Hepatocyte (in vitro differentiated cells): ENCODE results near the gene ATOH8. TPM values are rescaled to one million over a fixed set of nuclear protein-coding genes. Genes with fewer than 3 reads are reported as not detected.

Experiments used
- DNase-seq: peaks from one replicate; pipeline ENCODE4 v3.0.0-alpha.2; 2016; ENCODE audit warnings: low spot score
- H2AFZ ChIP-seq: fragments of 200-600 bp; sonication (generic); 2 replicates; pipeline ENCODE4 v1.6.0; 2016; ENCODE audit warnings: antibody characterized with exemption, mild to moderate bottlenecking
- H3K27ac ChIP-seq: fragments of 200-600 bp; sonication (generic); 2 replicates; pipeline ENCODE4 v1.5.1; 2016; ENCODE audit warnings: mild to moderate bottlenecking
- H3K27me3 ChIP-seq: fragments of 200-600 bp; sonication (generic); 2 replicates; pipeline ENCODE4 v1.6.1; 2016
- H3K36me3 ChIP-seq: fragments of 200-600 bp; sonication (generic); replicated peaks from 2 replicates; pipeline ENCODE4 v1.5.1; 2016; ENCODE audit warnings: low read depth; ENCODE audit not compliant: insufficient read depth
- H3K4me1 ChIP-seq: fragments of 200-600 bp; sonication (generic); 2 replicates; pipeline ENCODE4 v1.5.1; 2016; ENCODE audit warnings: mild to moderate bottlenecking, moderate library complexity; ENCODE audit not compliant: insufficient read depth
- H3K4me2 ChIP-seq: fragments of 200-600 bp; sonication (generic); 2 replicates; pipeline ENCODE4 v1.6.0; 2016
- H3K4me3 ChIP-seq: fragments of 200-600 bp; sonication (generic); 2 replicates; pipeline ENCODE4 v1.5.1; 2016; ENCODE audit warnings: mild to moderate bottlenecking
- H3K79me2 ChIP-seq: fragments of 200-600 bp; sonication (generic); 2 replicates; pipeline ENCODE4 v1.6.0; 2017; ENCODE audit warnings: mild to moderate bottlenecking
- H3K9me2 ChIP-seq: fragments of 200-600 bp; sonication (generic); replicated peaks from 2 replicates; pipeline ENCODE4 v1.6.0; 2017; ENCODE audit warnings: mild to moderate bottlenecking; ENCODE audit not compliant: insufficient read depth
- H3K9me3 ChIP-seq: fragments of 200-600 bp; sonication (generic); 2 replicates; pipeline ENCODE4 v1.5.1; 2016; ENCODE audit warnings: low read depth, mild to moderate bottlenecking
- H4K20me1 ChIP-seq: fragments of 200-600 bp; sonication (generic); 2 replicates; pipeline ENCODE4 v1.6.0; 2016; ENCODE audit warnings: mild to moderate bottlenecking; ENCODE audit not compliant: insufficient read depth, poor library complexity, severe bottlenecking
- CTCF ChIP-seq: fragments of 200-600 bp; sonication (generic); IDR thresholded peaks from 2 replicates; pipeline ENCODE4 v1.5.1; 2016; ENCODE audit warnings: antibody characterized with exemption, mild to moderate bottlenecking; ENCODE audit not compliant: poor library complexity
- EZH2 ChIP-seq: fragments of 200-600 bp; sonication (generic); IDR thresholded peaks from 2 replicates; pipeline ENCODE4 v1.6.1; 2016; ENCODE audit warnings: antibody characterized with exemption, mild to moderate bottlenecking, borderline replicate concordance
- EZH2phosphoT487 ChIP-seq: fragments of 200-600 bp; sonication (generic); IDR thresholded peaks from one replicate; pipeline ENCODE4 v1.6.1; 2018; ENCODE audit warnings: antibody characterized with exemption, mild to moderate bottlenecking, low read depth, moderate library complexity; ENCODE audit not compliant: unreplicated experiment, severe bottlenecking
- WGBS: methylation state at CpG from one replicate; pipeline ENCODE4 v1.1.6; 2016; ENCODE audit warnings: low lambda C conversion rate; ENCODE audit errors: missing lambda C conversion rate; 5-methylcytosine and 5-hydroxymethylcytosine counted together
- polyA plus RNA-seq: library from polyadenylated mRNA; unstranded; fragments of >200 nt; fragmentation: Nextera tagmentation; extraction: Ambion mirVana; gene quantifications from 2 replicates; pipeline ENCODE4 v1.2.1, GENCODE V29; 2016
- total RNA-seq: library from RNA; depleted of rRNA; stranded (reverse); fragments of >200 nt; gene quantifications from 2 replicates; pipeline ENCODE4 v1.2.3, GENCODE V29; 2014

Gene ATOH8
- total and polyA plus RNA-seq, 2 experiments from 2014 or later: 1.3 to 2.0 TPM

GRCh38 chr2:85727798-85728197, 26.0 kb upstream of the ATOH8 start:
- no peak overlapping the region for H2AFZ ChIP-seq
- peaks cover 3% of the 10 kb centered on the region for H3K27me3 ChIP-seq
- no peak for DNase-seq
- no peaks in the 10 kb centered on the region for H3K9me2 ChIP-seq
- no peaks in the 10 kb centered on the region for H3K4me1 ChIP-seq
- TF ChIP-seq CTCF (no peak), EZH2 (no peak), EZH2phosphoT487 (no peak)
- H3K36me3 ChIP-seq: no peaks in the 10 kb centered on the region
- H3K9me3 ChIP-seq: no peaks in the 10 kb centered on the region
- H4K20me1 ChIP-seq: no peaks in the 10 kb centered on the region
- no peak overlapping the region for H3K4me2 ChIP-seq
- H3K4me3 ChIP-seq: no peak overlapping the region
- H3K27ac ChIP-seq: no peak overlapping the region
- H3K79me2 ChIP-seq: no peaks in the 10 kb centered on the region
- 93% methylated on average over 10 of the region's 10 CpGs for WGBS

GRCh38 chr2:85728342-85728741, 25.4 kb upstream of the ATOH8 start:
- Histone ChIP-seq H3K4me3 (no peak overlapping the region), H2AFZ (no peak overlapping the region), H3K27ac (no peak overlapping the region), H3K4me2 (no peak overlapping the region), H4K20me1 (no peaks in the 10 kb centered on the region), H3K9me2 (no peaks in the 10 kb centered on the region), H3K9me3 (no peaks in the 10 kb centered on the region), H3K4me1 (no peaks in the 10 kb centered on the region), H3K79me2 (no peaks in the 10 kb centered on the region), H3K36me3 (no peaks in the 10 kb centered on the region), H3K27me3 (peaks cover 3% of the 10 kb centered on the region)
- WGBS: 77% methylated on average over 5 of the region's 5 CpGs
- no peak for DNase-seq
- no peak for TF ChIP-seq EZH2phosphoT487
- TF ChIP-seq CTCF: no peak
- TF ChIP-seq EZH2: no peak

GRCh38 chr2:85728883-85729824, 24.6 kb upstream of the ATOH8 start:
- peak; percentile 93 for DNase-seq
- 41% methylated on average over 26 of the region's 26 CpGs for WGBS

More at GRCh38 chr2:85728883-85729824, 24.6 kb upstream of the ATOH8 start:
- Histone ChIP-seq H3K27ac (no peak overlapping the region), H3K79me2 (no peaks in the 10 kb centered on the region), H3K4me3 (no peak overlapping the region), H3K9me3 (no peaks in the 10 kb centered on the region), H3K27me3 (peaks cover 3% of the 10 kb centered on the region), H3K4me2 (no peak overlapping the region), H2AFZ (no peak overlapping the region), H3K36me3 (no peaks in the 10 kb centered on the region), H3K4me1 (no peaks in the 10 kb centered on the region), H3K9me2 (no peaks in the 10 kb centered on the region), H4K20me1 (no peaks in the 10 kb centered on the region)
- TF ChIP-seq EZH2phosphoT487 (no peak), CTCF (peak; percentile 95)
